MCF 10A (cell line): ENCODE results near the gene NFKBIL1. TPM values are rescaled to one million over a fixed set of nuclear protein-coding genes. Genes with fewer than 3 reads are reported as not detected.
A peak's percentile ranks its signal among the peaks of the same experiment; 100 is the strongest.
"Not testable (repeated sequence)": the region's sequence is repeated elsewhere in the genome, so short reads cannot be mapped to it uniquely, and the experiment has no call there.

ENCODE experiments used
- BruUV-seq: library from RNA; stranded (reverse); fragments of 400-500 nt; replicated peaks from 2 replicates; lab custom pipeline; 2021; lab: Mats Ljungman, UMichigan
- CTCF ChIA-PET: fragments of 300-600 bp; sonication (Branson Sonifier 250); formaldehyde crosslinking; extraction: SDS; loops from one replicate; lab custom pipeline; 2021; ENCODE audit warnings: antibody characterized with exemption, inconsistent platforms; lab: Yijun Ruan, JAX
- POLR2A ChIA-PET: fragments of 300-600, 350-650 bp; sonication (Branson Sonifier 250); formaldehyde crosslinking; extraction: SDS; loops from one replicate; lab custom pipeline; 2020; ENCODE audit warnings: antibody characterized with exemption, inconsistent platforms; lab: Yijun Ruan, JAX
- DNase-seq: peaks from one replicate; pipeline ENCODE4 v3.0.0-alpha.2; 2018; ENCODE audit not compliant: unreplicated experiment
- H3K27ac Mint-ChIP-seq: one replicate; pipeline ENCODE4 v1.8.0; 2022; ENCODE audit warnings: mild to moderate bottlenecking, low read depth, mixed read lengths; ENCODE audit not compliant: unreplicated experiment
- H3K27me3 Mint-ChIP-seq: one replicate; pipeline ENCODE4 v1.8.0; 2022; ENCODE audit warnings: mixed read lengths; ENCODE audit not compliant: insufficient read depth, unreplicated experiment
- H3K36me3 Mint-ChIP-seq: one replicate; pipeline ENCODE4 v1.8.0; 2022; ENCODE audit warnings: mild to moderate bottlenecking, moderate library complexity, mixed read lengths; ENCODE audit not compliant: insufficient read depth, unreplicated experiment
- H3K4me1 Mint-ChIP-seq: one replicate; pipeline ENCODE4 v1.8.0; 2022; ENCODE audit warnings: mixed read lengths; ENCODE audit not compliant: insufficient read depth, unreplicated experiment
- H3K4me3 Mint-ChIP-seq: one replicate; pipeline ENCODE4 v1.8.0; 2022; ENCODE audit warnings: mild to moderate bottlenecking, moderate library complexity, mixed read lengths; ENCODE audit not compliant: unreplicated experiment
- H3K9me3 Mint-ChIP-seq: one replicate; pipeline ENCODE4 v1.8.0; 2022; ENCODE audit warnings: mixed read lengths; ENCODE audit not compliant: unreplicated experiment
- CTCF ChIP-seq: fragments of 200-600 bp; IDR thresholded peaks from one replicate; pipeline ENCODE4 v1.8.0; 2022; ENCODE audit warnings: antibody characterized with exemption, mild to moderate bottlenecking; ENCODE audit not compliant: unreplicated experiment
- intact Hi-C: fragments of 100-400 bp; cut with micrococcal nuclease; formaldehyde crosslinking; loops from 2 replicates; pipeline ENCODE4 v1.14.1; 2022
- total RNA-seq: library from RNA; stranded (reverse); gene quantifications from 2 replicates; pipeline ENCODE4 v1.2.3, GENCODE V29; 2022

NFKBIL1 gene
- total RNA-seq, 1 experiment from 2014 or later: 30.3 TPM

GRCh38 chr6:31588871-31589650 is 41.7 kb downstream of the NFKBIL1 start:
- intact Hi-C loops: no loop called here
- CTCF ChIA-PET: interaction anchor here (0.6 to 18.9 kb wide), 3 partner anchors 8 to 191 kb away, joined by 3 to 215 read pairs (median 3); partner anchors contain the start of gene NCR3
- no peak for DNase-seq
- no peak for TF ChIP-seq CTCF
- no TSS peak for BruUV-seq
- H3K9me3 Mint-ChIP-seq: no peaks in the 10 kb centered on the region
- no peak overlapping the region for H3K4me3 Mint-ChIP-seq
- POLR2A ChIA-PET: no interaction called here
- peak overlapping the region; percentile 13 for H3K27ac Mint-ChIP-seq
- no peaks in the 10 kb centered on the region for H3K27me3 Mint-ChIP-seq
- no peaks in the 10 kb centered on the region for H3K36me3 Mint-ChIP-seq
- H3K4me1 Mint-ChIP-seq: peaks cover 6% of the 10 kb centered on the region

- intact Hi-C loops, H3K9me3 Mint-ChIP-seq, H3K27ac Mint-ChIP-seq, H3K4me3 Mint-ChIP-seq, H3K4me1 Mint-ChIP-seq, H3K27me3 Mint-ChIP-seq, POLR2A ChIA-PET, H3K36me3 Mint-ChIP-seq, DNase-seq, BruUV-seq: not testable (repeated sequence)
- CTCF ChIA-PET: interaction anchor here (0.6 to 18.9 kb wide), 4 partner anchors 7 to 104 kb away, joined by 3 to 215 read pairs (median 3); partner anchors contain the start of gene NCR3
Observed at GRCh38 chr6:31590691-31591090, 43.3 kb downstream of the NFKBIL1 start.

GRCh38 chr6:31592396-31592771 is 45.0 kb downstream of the NFKBIL1 start:
- H3K4me3 Mint-ChIP-seq: no peak overlapping the region
- no peaks in the 10 kb centered on the region for H3K36me3 Mint-ChIP-seq
- intact Hi-C loops: no loop called here
- BruUV-seq: no TSS peak
- peaks cover 6% of the 10 kb centered on the region for H3K4me1 Mint-ChIP-seq
- ChIA-PET POLR2A (no interaction called here), CTCF (interaction anchor here (10.3 kb wide), 1 partner anchor 11 kb away, joined by 215 read pairs; the partner anchor contains the start of genes LST1, LTB and TNF)
- no peaks in the 10 kb centered on the region for H3K9me3 Mint-ChIP-seq
- H3K27ac Mint-ChIP-seq: no peak overlapping the region
- TF ChIP-seq CTCF: no peak
- no peak for DNase-seq
- H3K27me3 Mint-ChIP-seq: no peaks in the 10 kb centered on the region

GRCh38 chr6:31597006-31597405 is 49.6 kb downstream of the NFKBIL1 start:
- ChIA-PET POLR2A (interaction anchor here (1.1 to 1.5 kb wide), 3 partner anchors 13 to 54 kb away, joined by 3 to 4 read pairs (median 4); no protein-coding TSS in a partner anchor), CTCF (interaction anchor here (0.9 to 10.3 kb wide), 11 partner anchors 15 to 104 kb away, joined by 3 to 215 read pairs (median 4); partner anchors contain the start of genes ATP6V1G2, DDX39B, LST1 and LTB)
- Mint-ChIP-seq H3K4me1 (peaks cover 6% of the 10 kb centered on the region), H3K27me3 (no peaks in the 10 kb centered on the region), H3K36me3 (no peaks in the 10 kb centered on the region), H3K9me3 (no peaks in the 10 kb centered on the region), H3K4me3 (no peak overlapping the region), H3K27ac (no peak overlapping the region)
- peak; percentile 28 for TF ChIP-seq CTCF
- no TSS peak for BruUV-seq
- intact Hi-C loops: loop anchor here (5.0 kb wide), 1 partner anchor 200 kb away; no protein-coding TSS in a partner anchor
- DNase-seq: peak; percentile 56
